Thyroid gland (tissue), 4 donors: ENCODE measurements around the gene RALGAPA1. TPM values are rescaled to one million over a fixed set of nuclear protein-coding genes. Genes with fewer than 3 reads are reported as not detected.

ENCODE experiments used
- DNase-seq, 2 donors: peaks; one replicate each; pipeline ENCODE4 v3.0.0-alpha.2; 2019
- H3K27ac ChIP-seq, 3 donors: fragments of 200-600 bp; sonication (generic); 1 replicate in 2 of 3; 2 replicates in 1 of 3; pipeline ENCODE4 v1.5.1; 2016 to 2019; ENCODE audit warnings: mild to moderate bottlenecking in 1 of 3, moderate library complexity in 1 of 3
- H3K27me3 ChIP-seq: fragments of 200-600 bp; sonication (generic); one replicate; pipeline ENCODE4 v1.5.1; 2019
- H3K36me3 ChIP-seq, 2 donors: fragments of 200-600 bp; sonication (generic); one replicate each; pipeline ENCODE4 v1.5.1; 2016 to 2019
- H3K4me1 ChIP-seq, 2 donors: fragments of 200-600 bp; sonication (generic); one replicate each; pipeline ENCODE4 v1.5.1; 2017 to 2019
- H3K4me3 ChIP-seq, 3 donors: fragments of 200-600 bp; sonication (generic); replicated peaks in 1 of 3; 1 replicate in 2 of 3; 2 replicates in 1 of 3; pipeline ENCODE4 v1.5.1; 2016; ENCODE audit warnings: mild to moderate bottlenecking in 1 of 3
- H3K9me3 ChIP-seq: fragments of 200-600 bp; sonication (generic); one replicate; pipeline ENCODE4 v1.5.1; 2017
- CTCF ChIP-seq, 6 experiments: fragments of 200-600 bp in 3 of 6; fragments of 450-650 bp in 3 of 6; sonication (generic) in 3 of 6; IDR thresholded peaks; one replicate each; pipeline ENCODE4 v1.5.1; 2016 to 2019; ENCODE audit warnings: antibody characterized with exemption in 6 of 6, mild to moderate bottlenecking in 2 of 6, inconsistent platforms in 1 of 6, moderate library complexity in 1 of 6
- POLR2A ChIP-seq, 2 donors: fragments of 450-650 bp; IDR thresholded peaks; one replicate each; pipeline ENCODE4 v1.6.1; 2017; ENCODE audit warnings: antibody characterized with exemption in 2 of 2, mild to moderate bottlenecking in 2 of 2, moderate library complexity in 1 of 2
- WGBS, 2 donors: methylation state at CpG; one replicate each; pipeline ENCODE4 v1.1.5; 2017; 5-methylcytosine and 5-hydroxymethylcytosine counted together
- intact Hi-C: fragments of 100-400 bp; cut with DNase I; formaldehyde crosslinking; loops from one replicate; pipeline ENCODE4 v1.15.1; 2023
- total RNA-seq, 4 donors: library from RNA; depleted of rRNA; stranded (reverse); fragments of >200 nt; gene quantifications; one replicate each; pipeline ENCODE4 v1.2.3, GENCODE V29; 2016

RALGAPA1 gene
- total RNA-seq, 4 donors from 2014 or later, result 95.6 to 137 (median 111) TPM

- Histone ChIP-seq H3K27me3 (no peaks in the 10 kb centered on the region), H3K4me1 (no peaks in the 10 kb centered on the region), H3K36me3 (peaks cover 13 to 14% of the 10 kb centered on the region in 2 donors), H3K27ac (no peak overlapping the region), H3K9me3 (no peaks in the 10 kb centered on the region), H3K4me3 (no peak overlapping the region)
- WGBS, 2 donors, result 93 to 97% methylated on average over 2 of the region's 2 CpGs
- no peak for DNase-seq
- no peak for TF ChIP-seq POLR2A (IDR thresholded peaks at IDR 0.05)
- no peak for TF ChIP-seq CTCF (IDR thresholded peaks at IDR 0.05)
- intact Hi-C loops, result no loop called here
Measured at GRCh38 chr14:35637851-35638250, 171.2 kb downstream of the RALGAPA1 start.

GRCh38 chr14:35637269-35637668, 171.8 kb downstream of the RALGAPA1 start:
- H3K27ac ChIP-seq, result no peak overlapping the region
- H3K9me3 ChIP-seq, result no peaks in the 10 kb centered on the region
- 97 to 99% methylated on average over 2 of the region's 2 CpGs for WGBS, 2 donors
- intact Hi-C loops, result no loop called here
- DNase-seq, result no peak
- H3K27me3 ChIP-seq, result no peaks in the 10 kb centered on the region
- H3K4me1 ChIP-seq, result no peaks in the 10 kb centered on the region
- H3K4me3 ChIP-seq, result no peak overlapping the region
- H3K36me3 ChIP-seq, result peaks cover 9 to 14% of the 10 kb centered on the region in 2 donors
- TF ChIP-seq POLR2A (IDR thresholded peaks at IDR 0.05) (no peak), CTCF (IDR thresholded peaks at IDR 0.05) (no peak)

GRCh38 chr14:35632676-35633075, 176.4 kb downstream of the RALGAPA1 start:
- intact Hi-C loops, result no loop called here
- DNase-seq, result no peak
- no peak for TF ChIP-seq CTCF (IDR thresholded peaks at IDR 0.05)
- TF ChIP-seq POLR2A (IDR thresholded peaks at IDR 0.05), result no peak
- Histone ChIP-seq H3K4me3 (no peak overlapping the region), H3K27me3 (no peaks in the 10 kb centered on the region), H3K4me1 (no peaks in the 10 kb centered on the region), H3K9me3 (no peaks in the 10 kb centered on the region), H3K36me3 (peaks cover 9 to 14% of the 10 kb centered on the region in 2 donors), H3K27ac (no peak overlapping the region)
- WGBS, 2 donors, result 78 to 83% methylated on average over 1 of the region's 1 CpG

GRCh38 chr14:35632271-35632670, 176.8 kb downstream of the RALGAPA1 start:
- no peaks in the 10 kb centered on the region for H3K27me3 ChIP-seq
- H3K4me1 ChIP-seq, result no peaks in the 10 kb centered on the region
- H3K27ac ChIP-seq, result no peak overlapping the region
- no peak overlapping the region for H3K4me3 ChIP-seq
- intact Hi-C loops, result no loop called here
- no peaks in the 10 kb centered on the region for H3K9me3 ChIP-seq
- no peak for TF ChIP-seq CTCF (IDR thresholded peaks at IDR 0.05)
- no peak for TF ChIP-seq POLR2A (IDR thresholded peaks at IDR 0.05)
- H3K36me3 ChIP-seq, result peaks cover 9 to 14% of the 10 kb centered on the region in 2 donors
- WGBS, 2 donors, result 92 to 95% methylated on average over 3 of the region's 3 CpGs
- DNase-seq, result no peak

GRCh38 chr14:35631071-35631805, 177.9 kb downstream of the RALGAPA1 start:
- Histone ChIP-seq H3K4me1 (no peaks in the 10 kb centered on the region), H3K9me3 (no peaks in the 10 kb centered on the region), H3K4me3 (no peak overlapping the region), H3K27me3 (no peaks in the 10 kb centered on the region), H3K36me3 (peaks cover 9 to 14% of the 10 kb centered on the region in 2 donors), H3K27ac (no peak overlapping the region)
- 95 to 98% methylated on average over 2 of the region's 2 CpGs for WGBS, 2 donors
- DNase-seq, result no peak
- TF ChIP-seq POLR2A (IDR thresholded peaks at IDR 0.05) (no peak), CTCF (IDR thresholded peaks at IDR 0.05) (no peak)
- intact Hi-C loops, result no loop called here
